Endodermal cell (in vitro differentiated cells): Measurements from ENCODE around the gene MACROD2. TPM values are rescaled to one million over a fixed set of nuclear protein-coding genes. Genes with fewer than 3 reads are reported as not detected.

ENCODE experiments used
- DNase-seq: peaks from one replicate; pipeline ENCODE4 v3.0.0-alpha.2; 2017
- H3K27ac ChIP-seq: 2 replicates; pipeline ENCODE4 v1.5.1; 2013; ENCODE audit warnings: mild to moderate bottlenecking, low read depth, low read length, moderate library complexity
- H3K27me3 ChIP-seq: 2 replicates; pipeline ENCODE4 v1.6.1; 2013; ENCODE audit warnings: mild to moderate bottlenecking, low read length, moderate library complexity; ENCODE audit not compliant: insufficient read depth, control insufficient read depth, poor library complexity, severe bottlenecking
- H3K36me3 ChIP-seq: 2 replicates; pipeline ENCODE4 v1.7.0; 2013; ENCODE audit warnings: mild to moderate bottlenecking, low read length, moderate library complexity; ENCODE audit not compliant: control insufficient read depth, insufficient read depth
- H3K4me1 ChIP-seq: one replicate; pipeline ENCODE4 v1.7.0; 2013; ENCODE audit warnings: low read length; ENCODE audit not compliant: control insufficient read depth, insufficient read depth
- H3K4me3 ChIP-seq: 2 replicates; pipeline ENCODE4 v1.5.1; 2013; ENCODE audit warnings: mild to moderate bottlenecking, low read length, moderate library complexity
- H3K9ac ChIP-seq: 2 replicates; pipeline ENCODE4 v1.6.1; 2013; ENCODE audit warnings: mild to moderate bottlenecking, low read length, moderate library complexity; ENCODE audit not compliant: poor library complexity, severe bottlenecking; ENCODE audit errors: extremely low read depth
- H3K9me3 ChIP-seq: 2 replicates; pipeline ENCODE4 v1.6.1; 2013; ENCODE audit warnings: mild to moderate bottlenecking, low read length, moderate library complexity; ENCODE audit not compliant: control insufficient read depth
- H3K27ac Mint-ChIP-seq: 2 replicates; pipeline ENCODE4 v1.8.0; 2020; ENCODE audit warnings: mixed read lengths
- H3K27me3 Mint-ChIP-seq: 2 replicates; pipeline ENCODE4 v1.8.0; 2021; ENCODE audit warnings: mild to moderate bottlenecking, mixed read lengths; ENCODE audit not compliant: insufficient read depth
- H3K36me3 Mint-ChIP-seq: 2 replicates; pipeline ENCODE4 v1.8.0; 2020; ENCODE audit warnings: low read depth, mixed read lengths
- H3K4me1 Mint-ChIP-seq: 2 replicates; pipeline ENCODE4 v1.8.0; 2020; ENCODE audit warnings: mixed read lengths
- H3K4me3 Mint-ChIP-seq: 2 replicates; pipeline ENCODE4 v1.8.0; 2020; ENCODE audit warnings: mild to moderate bottlenecking, moderate library complexity, mixed read lengths
- H3K9me3 Mint-ChIP-seq: 2 replicates; pipeline ENCODE4 v1.8.0; 2020; ENCODE audit warnings: mild to moderate bottlenecking, mixed read lengths
- WGBS, 2 experiments: methylation state at CpG; one replicate each; pipeline versions ENCODE4 v1.1.5 to v1.1.7; 2013; ENCODE audit warnings: missing lambda C conversion rate in 2 of 2, mixed read lengths in 1 of 2; ENCODE audit not compliant: insufficient coverage in 1 of 2, insufficient read length in 1 of 2; 5-methylcytosine and 5-hydroxymethylcytosine counted together
- total RNA-seq, 2 donors: library from RNA; stranded (reverse); fragmentation: NEBNext Ultra II Directional in 1 of 2; extraction: Animal tissue kit (Norgen Biotek cat#: 25700) in 1 of 2; gene quantifications; 2 replicates in 1 of 2; 3 replicates in 1 of 2; pipeline ENCODE4 v1.2.1, GENCODE V29; 2021
- TF ChIP-seq, protein P1 (sequence below): fragments of 200-600 bp; sonication (generic); conservative IDR thresholded peaks from 2 replicates; pipeline ENCODE4 v1.5.0; 2021; ENCODE audit warnings: antibody characterized with exemption, mild to moderate bottlenecking

The MACROD2 gene
- total RNA-seq, 2 donors from 2014 or later: 2.3 to 4.8 TPM

DNA sequence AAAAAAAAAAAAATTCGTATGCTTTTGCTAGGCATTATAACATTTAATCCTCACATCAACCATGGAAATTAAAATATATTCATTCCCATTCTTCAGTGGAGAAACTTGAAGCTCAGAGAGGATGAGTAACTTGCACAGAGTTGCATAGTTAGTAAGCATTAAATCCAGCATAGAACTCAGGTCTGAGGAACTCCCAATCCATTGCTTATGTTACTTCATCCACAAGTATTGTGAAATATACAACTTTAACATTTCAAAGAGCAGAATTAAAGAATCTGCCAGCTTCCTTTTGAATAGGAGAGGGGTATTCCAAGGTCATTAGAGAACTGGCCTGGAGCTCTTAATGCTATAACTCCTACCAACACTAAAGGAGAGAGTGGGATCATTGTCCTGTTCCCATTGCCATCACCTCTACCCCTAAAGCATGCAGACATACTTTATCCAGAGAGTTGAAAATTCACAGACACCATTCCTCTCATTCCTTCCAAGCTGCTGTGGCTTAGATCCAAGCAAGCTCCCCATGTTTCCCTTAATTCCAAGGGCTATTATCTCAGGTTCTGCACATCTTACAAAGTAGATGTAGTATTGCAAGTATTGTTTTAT lies 250.2 kb downstream of the MACROD2 start:
- Histone ChIP-seq H3K4me3 (no peak overlapping the region), H3K9ac (no peak overlapping the region), H3K36me3 (no peaks in the 10 kb centered on the region), H3K27ac (no peak overlapping the region), H3K9me3 (no peaks in the 10 kb centered on the region), H3K4me1 (no peaks in the 10 kb centered on the region), H3K27me3 (no peaks in the 10 kb centered on the region)
- Mint-ChIP-seq H3K36me3 (no peaks in the 10 kb centered on the region), H3K9me3 (no peaks in the 10 kb centered on the region), H3K4me1 (no peaks in the 10 kb centered on the region), H3K27me3 (no peaks in the 10 kb centered on the region), H3K4me3 (no peak overlapping the region), H3K27ac (no peak overlapping the region)
- TF ChIP-seq, protein P1, sequence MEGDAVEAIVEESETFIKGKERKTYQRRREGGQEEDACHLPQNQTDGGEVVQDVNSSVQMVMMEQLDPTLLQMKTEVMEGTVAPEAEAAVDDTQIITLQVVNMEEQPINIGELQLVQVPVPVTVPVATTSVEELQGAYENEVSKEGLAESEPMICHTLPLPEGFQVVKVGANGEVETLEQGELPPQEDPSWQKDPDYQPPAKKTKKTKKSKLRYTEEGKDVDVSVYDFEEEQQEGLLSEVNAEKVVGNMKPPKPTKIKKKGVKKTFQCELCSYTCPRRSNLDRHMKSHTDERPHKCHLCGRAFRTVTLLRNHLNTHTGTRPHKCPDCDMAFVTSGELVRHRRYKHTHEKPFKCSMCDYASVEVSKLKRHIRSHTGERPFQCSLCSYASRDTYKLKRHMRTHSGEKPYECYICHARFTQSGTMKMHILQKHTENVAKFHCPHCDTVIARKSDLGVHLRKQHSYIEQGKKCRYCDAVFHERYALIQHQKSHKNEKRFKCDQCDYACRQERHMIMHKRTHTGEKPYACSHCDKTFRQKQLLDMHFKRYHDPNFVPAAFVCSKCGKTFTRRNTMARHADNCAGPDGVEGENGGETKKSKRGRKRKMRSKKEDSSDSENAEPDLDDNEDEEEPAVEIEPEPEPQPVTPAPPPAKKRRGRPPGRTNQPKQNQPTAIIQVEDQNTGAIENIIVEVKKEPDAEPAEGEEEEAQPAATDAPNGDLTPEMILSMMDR: no peak
- DNase-seq: no peak
- no CpG with 5 or more reads among the region's 1 CpG for WGBS, 2 experiments

DNA sequence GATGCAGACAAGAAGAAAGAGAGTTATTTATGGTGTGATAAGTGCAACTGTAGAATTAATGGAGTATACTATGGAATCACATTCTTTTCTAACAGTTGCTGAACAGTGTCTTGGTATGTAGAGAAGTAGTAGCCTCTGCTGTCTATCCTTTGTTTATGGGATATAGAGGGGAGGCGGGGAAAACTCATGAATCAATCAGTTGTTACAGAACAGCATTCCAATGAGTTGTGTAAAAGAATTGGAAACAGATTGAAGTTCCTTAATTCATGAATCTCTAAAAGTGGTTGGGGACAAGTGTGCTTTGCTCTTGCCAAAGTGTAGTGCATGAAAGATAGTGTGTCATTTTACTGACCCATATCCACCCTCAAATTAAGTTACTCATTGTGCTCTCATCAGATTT lies 264.4 kb downstream of the MACROD2 start:
- TF ChIP-seq, protein P1: no peak
- H3K27me3 Mint-ChIP-seq: no peaks in the 10 kb centered on the region
- Histone ChIP-seq H3K27ac (no peak overlapping the region), H3K4me3 (no peak overlapping the region), H3K27me3 (no peaks in the 10 kb centered on the region), H3K36me3 (no peaks in the 10 kb centered on the region), H3K9me3 (no peaks in the 10 kb centered on the region), H3K9ac (no peak overlapping the region), H3K4me1 (no peaks in the 10 kb centered on the region)
- WGBS, 2 experiments: 71 to 97% methylated on average over 1 of the region's 1 CpG
- H3K4me3 Mint-ChIP-seq: no peak overlapping the region
- H3K9me3 Mint-ChIP-seq: peaks cover 7% of the 10 kb centered on the region
- H3K27ac Mint-ChIP-seq: no peak overlapping the region
- H3K36me3 Mint-ChIP-seq: no peaks in the 10 kb centered on the region
- no peak for DNase-seq
- H3K4me1 Mint-ChIP-seq: no peaks in the 10 kb centered on the region

DNA sequence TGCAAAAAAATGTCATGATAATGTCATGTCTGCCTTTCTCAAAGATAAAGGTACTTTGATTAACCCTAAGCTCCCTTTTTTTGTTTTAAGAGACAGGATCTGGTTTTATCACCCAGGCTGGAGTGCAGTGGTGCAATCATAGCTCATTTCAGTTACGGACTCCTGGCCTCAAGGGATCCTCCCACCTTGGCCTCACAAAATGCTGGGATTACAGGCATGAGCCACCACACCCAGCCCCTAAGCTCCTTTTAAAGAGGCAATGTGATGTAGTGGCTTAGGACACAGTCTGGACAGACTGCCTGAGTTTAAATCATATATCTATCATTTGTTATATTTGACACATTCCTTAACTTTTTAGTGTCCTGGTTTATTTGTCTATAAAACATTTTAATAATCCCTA lies 265.1 kb downstream of the MACROD2 start:
- H3K4me3 ChIP-seq: no peak overlapping the region
- WGBS, 2 experiments: 88 to 94% methylated on average over 1 of the region's 1 CpG
- DNase-seq: no peak
- no peak overlapping the region for H3K9ac ChIP-seq
- no peak overlapping the region for H3K27ac Mint-ChIP-seq
- no peaks in the 10 kb centered on the region for H3K4me1 ChIP-seq
- H3K27me3 Mint-ChIP-seq: no peaks in the 10 kb centered on the region
- H3K36me3 Mint-ChIP-seq: no peaks in the 10 kb centered on the region
- peaks cover 2% of the 10 kb centered on the region for H3K9me3 Mint-ChIP-seq
- TF ChIP-seq, protein P1: no peak
- no peaks in the 10 kb centered on the region for H3K4me1 Mint-ChIP-seq
- H3K9me3 ChIP-seq: no peaks in the 10 kb centered on the region
- H3K4me3 Mint-ChIP-seq: no peak overlapping the region
- no peaks in the 10 kb centered on the region for H3K27me3 ChIP-seq
- H3K36me3 ChIP-seq: no peaks in the 10 kb centered on the region
- H3K27ac ChIP-seq: no peak overlapping the region
